OCI-LY1 (cell line): ENCODE data around the gene SVIP.

Experiments used
- EZH2 ChIP-seq: fragments of 200-600 bp; sonication (generic), shearing (Covaris generic); IDR thresholded peaks from 2 replicates; pipeline ENCODE4 v1.8.0; 2017; ENCODE audit warnings: borderline replicate concordance, mixed run types, mild to moderate bottlenecking, antibody characterized with exemption, low read length, moderate library complexity, mixed read lengths
- TF ChIP-seq, protein P1 (sequence below): fragments of 200-600 bp; sonication (generic), shearing (Covaris generic); IDR thresholded peaks from 2 replicates; pipeline ENCODE4 v1.5.1; 2017; ENCODE audit warnings: mild to moderate bottlenecking, antibody characterized with exemption, low read length, moderate library complexity, mixed read lengths

- TF ChIP-seq, protein P1, sequence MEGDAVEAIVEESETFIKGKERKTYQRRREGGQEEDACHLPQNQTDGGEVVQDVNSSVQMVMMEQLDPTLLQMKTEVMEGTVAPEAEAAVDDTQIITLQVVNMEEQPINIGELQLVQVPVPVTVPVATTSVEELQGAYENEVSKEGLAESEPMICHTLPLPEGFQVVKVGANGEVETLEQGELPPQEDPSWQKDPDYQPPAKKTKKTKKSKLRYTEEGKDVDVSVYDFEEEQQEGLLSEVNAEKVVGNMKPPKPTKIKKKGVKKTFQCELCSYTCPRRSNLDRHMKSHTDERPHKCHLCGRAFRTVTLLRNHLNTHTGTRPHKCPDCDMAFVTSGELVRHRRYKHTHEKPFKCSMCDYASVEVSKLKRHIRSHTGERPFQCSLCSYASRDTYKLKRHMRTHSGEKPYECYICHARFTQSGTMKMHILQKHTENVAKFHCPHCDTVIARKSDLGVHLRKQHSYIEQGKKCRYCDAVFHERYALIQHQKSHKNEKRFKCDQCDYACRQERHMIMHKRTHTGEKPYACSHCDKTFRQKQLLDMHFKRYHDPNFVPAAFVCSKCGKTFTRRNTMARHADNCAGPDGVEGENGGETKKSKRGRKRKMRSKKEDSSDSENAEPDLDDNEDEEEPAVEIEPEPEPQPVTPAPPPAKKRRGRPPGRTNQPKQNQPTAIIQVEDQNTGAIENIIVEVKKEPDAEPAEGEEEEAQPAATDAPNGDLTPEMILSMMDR: no peak
- no peak for TF ChIP-seq EZH2
These were observed 37.1 kb downstream of the SVIP start for GRCh38 chr11:22792497-22792896.
